ENCODE results near the gene SPPL3. TPM values are rescaled to one million over a fixed set of nuclear protein-coding genes. Genes with fewer than 3 reads are reported as not detected.

SPPL3 gene
- polyA plus RNA-seq, 1 of the 3 experiments (the other 2 are of a cell fraction) = 18.8 TPM

DNA sequence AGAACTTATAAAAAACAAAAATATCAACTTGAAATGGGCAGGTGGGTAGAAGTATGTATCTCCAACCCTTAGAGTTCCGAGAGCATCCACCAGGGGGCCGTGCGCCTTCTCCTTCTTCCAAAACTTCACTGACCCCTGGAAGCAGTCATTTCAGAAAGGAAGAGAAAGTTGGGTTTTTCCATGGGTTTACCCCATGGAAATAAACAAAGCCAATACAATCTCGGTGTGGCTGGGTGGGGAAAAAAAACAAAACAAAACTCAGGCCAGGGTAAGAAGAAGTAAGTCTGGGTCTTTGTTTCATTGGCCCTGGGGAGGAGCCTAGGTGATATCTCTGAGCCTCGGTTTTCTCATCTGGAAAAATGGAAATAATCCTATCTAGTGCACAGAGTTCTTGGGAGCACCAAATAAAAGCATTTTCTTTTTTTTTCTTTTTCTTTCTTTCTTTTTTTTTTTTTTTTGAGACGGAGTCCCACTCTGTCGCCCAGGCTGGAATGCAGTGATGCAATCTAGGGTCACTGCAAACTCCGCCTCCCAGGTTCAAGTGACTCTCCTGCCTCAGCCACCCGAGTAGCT is 40.6 kb upstream of the SPPL3 start:
- H3K4me2 ChIP-seq = no peak overlapping the region
- TF ChIP-seq, protein P1, sequence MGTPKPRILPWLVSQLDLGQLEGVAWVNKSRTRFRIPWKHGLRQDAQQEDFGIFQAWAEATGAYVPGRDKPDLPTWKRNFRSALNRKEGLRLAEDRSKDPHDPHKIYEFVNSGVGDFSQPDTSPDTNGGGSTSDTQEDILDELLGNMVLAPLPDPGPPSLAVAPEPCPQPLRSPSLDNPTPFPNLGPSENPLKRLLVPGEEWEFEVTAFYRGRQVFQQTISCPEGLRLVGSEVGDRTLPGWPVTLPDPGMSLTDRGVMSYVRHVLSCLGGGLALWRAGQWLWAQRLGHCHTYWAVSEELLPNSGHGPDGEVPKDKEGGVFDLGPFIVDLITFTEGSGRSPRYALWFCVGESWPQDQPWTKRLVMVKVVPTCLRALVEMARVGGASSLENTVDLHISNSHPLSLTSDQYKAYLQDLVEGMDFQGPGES (IDR thresholded peaks at IDR 0.05; ENCODE audit: low read depth, low read length) = no peak
- TF ChIP-seq EZH2phosphoT487 (IDR thresholded peaks at IDR 0.05; ENCODE audit: borderline replicate concordance, low read depth) (no peak), SMC3 (IDR thresholded peaks at IDR 0.05; ENCODE audit: low read depth, low read length) (peak; percentile 64), GABPA (IDR thresholded peaks at IDR 0.05; ENCODE audit: low read depth) (no peak), GATA2 (CRISPR knock-in tag; IDR thresholded peaks at IDR 0.05) (no peak), RAD21 (IDR thresholded peaks at IDR 0.05; ENCODE audit: low read length) (peak; percentile 57), FOXJ3 (CRISPR knock-in tag; IDR thresholded peaks at IDR 0.05) (no peak)
- TF ChIP-seq, protein P2, sequence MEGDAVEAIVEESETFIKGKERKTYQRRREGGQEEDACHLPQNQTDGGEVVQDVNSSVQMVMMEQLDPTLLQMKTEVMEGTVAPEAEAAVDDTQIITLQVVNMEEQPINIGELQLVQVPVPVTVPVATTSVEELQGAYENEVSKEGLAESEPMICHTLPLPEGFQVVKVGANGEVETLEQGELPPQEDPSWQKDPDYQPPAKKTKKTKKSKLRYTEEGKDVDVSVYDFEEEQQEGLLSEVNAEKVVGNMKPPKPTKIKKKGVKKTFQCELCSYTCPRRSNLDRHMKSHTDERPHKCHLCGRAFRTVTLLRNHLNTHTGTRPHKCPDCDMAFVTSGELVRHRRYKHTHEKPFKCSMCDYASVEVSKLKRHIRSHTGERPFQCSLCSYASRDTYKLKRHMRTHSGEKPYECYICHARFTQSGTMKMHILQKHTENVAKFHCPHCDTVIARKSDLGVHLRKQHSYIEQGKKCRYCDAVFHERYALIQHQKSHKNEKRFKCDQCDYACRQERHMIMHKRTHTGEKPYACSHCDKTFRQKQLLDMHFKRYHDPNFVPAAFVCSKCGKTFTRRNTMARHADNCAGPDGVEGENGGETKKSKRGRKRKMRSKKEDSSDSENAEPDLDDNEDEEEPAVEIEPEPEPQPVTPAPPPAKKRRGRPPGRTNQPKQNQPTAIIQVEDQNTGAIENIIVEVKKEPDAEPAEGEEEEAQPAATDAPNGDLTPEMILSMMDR (IDR thresholded peaks at IDR 0.05) = peak; percentile 77
- no peaks in the 10 kb centered on the region for H4K20me1 ChIP-seq (ENCODE audit: insufficient read depth)
- ChIA-PET POLR2A (interaction anchor here (0.7 kb wide), 1 partner anchor 18 kb away, joined by 4 read pairs; no protein-coding TSS in a partner anchor), CTCF (interaction anchor here (0.6 to 2.2 kb wide), 11 partner anchors 9 to 148 kb away, joined by 3 to 11 read pairs (median 4); partner anchors contain the start of gene HNF1A)
- H3K9me3 ChIP-seq = no peaks in the 10 kb centered on the region
- H3K27me3 ChIP-seq (ENCODE audit: insufficient read depth) = no peaks in the 10 kb centered on the region; the same call in 1 of the 2 replicates
- H3K9me2 ChIP-seq = no peaks in the 10 kb centered on the region
- no peaks in the 10 kb centered on the region for H3K4me1 ChIP-seq (ENCODE audit: control insufficient read depth in 1 of 2, insufficient read depth in 2 of 2, low read depth in 1 of 2, low read length in 1 of 2)
- WGBS (ENCODE audit: low lambda C conversion rate) = 43% methylated on average over 9 of the region's 9 CpGs
- H2AFZ ChIP-seq (ENCODE audit: low read depth) = no peak overlapping the region
- no peaks in the 10 kb centered on the region for H3K79me2 ChIP-seq (ENCODE audit: insufficient read depth)
- no peaks in the 10 kb centered on the region for H3K36me3 ChIP-seq (replicated peaks in 1 of 2; ENCODE audit: control insufficient read depth in 1 of 2, insufficient read depth in 2 of 2, low read length in 1 of 2)
- no peak overlapping the region for H3K9ac ChIP-seq
- no peak overlapping the region for H3K27ac ChIP-seq (ENCODE audit: low read depth in 2 of 2, low read length in 1 of 2)
- H3K4me3 ChIP-seq (ENCODE audit: low read depth in 2 of 2, low read length in 1 of 2) = no peak overlapping the region; a peak in 1 of 4 replicates
- peak; percentile 71 for DNase-seq
- no peaks in the 10 kb centered on the region for H3F3A ChIP-seq (replicated peaks; ENCODE audit: insufficient read depth)

DNA sequence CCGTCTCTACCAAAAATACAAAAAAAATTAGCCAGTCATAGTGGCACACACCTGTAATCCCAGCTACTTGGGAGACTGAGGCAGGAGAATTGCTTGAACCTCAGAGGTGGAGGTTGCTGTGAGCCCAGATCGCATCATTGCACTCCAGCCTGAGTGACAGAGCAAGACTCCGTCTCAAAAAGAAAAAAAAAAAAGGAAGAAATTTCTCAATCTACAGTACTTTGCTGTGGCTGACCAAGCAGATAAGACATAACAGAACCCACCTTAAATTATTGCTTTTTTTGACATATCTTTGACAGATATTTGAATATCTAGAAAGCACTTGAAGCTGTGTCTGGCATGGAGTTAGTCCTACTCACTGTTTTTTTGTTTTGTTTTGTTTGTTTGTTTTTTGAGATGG is 39.3 kb upstream of the SPPL3 start:
- Histone ChIP-seq H3K27ac (ENCODE audit: low read depth in 2 of 2, low read length in 1 of 2) (no peak overlapping the region), H4K20me1 (ENCODE audit: insufficient read depth) (no peaks in the 10 kb centered on the region), H2AFZ (ENCODE audit: low read depth) (no peak overlapping the region), H3K27me3 (ENCODE audit: insufficient read depth) (no peaks in the 10 kb centered on the region; the same call in 1 of the 2 replicates), H3K4me1 (ENCODE audit: control insufficient read depth in 1 of 2, insufficient read depth in 2 of 2, low read depth in 1 of 2, low read length in 1 of 2) (no peaks in the 10 kb centered on the region), H3K9me2 (no peaks in the 10 kb centered on the region), H3K79me2 (ENCODE audit: insufficient read depth) (no peaks in the 10 kb centered on the region), H3K36me3 (replicated peaks in 1 of 2; ENCODE audit: control insufficient read depth in 1 of 2, insufficient read depth in 2 of 2, low read length in 1 of 2) (no peaks in the 10 kb centered on the region), H3K4me3 (ENCODE audit: low read depth in 2 of 2, low read length in 1 of 2) (no peak overlapping the region), H3K9ac (no peak overlapping the region), H3K9me3 (no peaks in the 10 kb centered on the region), H3F3A (replicated peaks; ENCODE audit: insufficient read depth) (no peaks in the 10 kb centered on the region), H3K4me2 (no peak overlapping the region)
- no peak for TF ChIP-seq EZH2phosphoT487 (IDR thresholded peaks at IDR 0.05; ENCODE audit: borderline replicate concordance, low read depth)
- TF ChIP-seq SMC3 (IDR thresholded peaks at IDR 0.05; ENCODE audit: low read depth, low read length) = no peak
- TF ChIP-seq YY1 (IDR thresholded peaks at IDR 0.05; ENCODE audit: low read depth) = no peak
- TF ChIP-seq, protein P3, sequence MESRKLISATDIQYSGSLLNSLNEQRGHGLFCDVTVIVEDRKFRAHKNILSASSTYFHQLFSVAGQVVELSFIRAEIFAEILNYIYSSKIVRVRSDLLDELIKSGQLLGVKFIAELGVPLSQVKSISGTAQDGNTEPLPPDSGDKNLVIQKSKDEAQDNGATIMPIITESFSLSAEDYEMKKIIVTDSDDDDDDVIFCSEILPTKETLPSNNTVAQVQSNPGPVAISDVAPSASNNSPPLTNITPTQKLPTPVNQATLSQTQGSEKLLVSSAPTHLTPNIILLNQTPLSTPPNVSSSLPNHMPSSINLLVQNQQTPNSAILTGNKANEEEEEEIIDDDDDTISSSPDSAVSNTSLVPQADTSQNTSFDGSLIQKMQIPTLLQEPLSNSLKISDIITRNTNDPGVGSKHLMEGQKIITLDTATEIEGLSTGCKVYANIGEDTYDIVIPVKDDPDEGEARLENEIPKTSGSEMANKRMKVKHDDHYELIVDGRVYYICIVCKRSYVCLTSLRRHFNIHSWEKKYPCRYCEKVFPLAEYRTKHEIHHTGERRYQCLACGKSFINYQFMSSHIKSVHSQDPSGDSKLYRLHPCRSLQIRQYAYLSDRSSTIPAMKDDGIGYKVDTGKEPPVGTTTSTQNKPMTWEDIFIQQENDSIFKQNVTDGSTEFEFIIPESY (IDR thresholded peaks at IDR 0.05; ENCODE audit: borderline replicate concordance, low read depth) = no peak
- no peak for TF ChIP-seq FOXM1 (IDR thresholded peaks at IDR 0.05; ENCODE audit: low read depth)
- 87% methylated on average over 3 of the region's 3 CpGs for WGBS (ENCODE audit: low lambda C conversion rate)
- ChIA-PET CTCF (interaction anchor here (0.7 to 2.0 kb wide), 11 partner anchors 8 to 342 kb away, joined by 3 to 6 read pairs (median 4); no protein-coding TSS in a partner anchor), POLR2A (no interaction called here)
- no peak for DNase-seq
